ENCODE results near the gene USP32.
"Not testable (repeated sequence)": the region's sequence is repeated elsewhere in the genome, so short reads cannot be mapped to it uniquely, and the experiment has no call there.

The USP32 gene

GRCh38 chr17:60333628-60334031 lies 58.3 kb downstream of the USP32 start:
- DNase-seq (ENCODE audit: low read depth, low spot score): no peak

- not testable (repeated sequence) for DNase-seq (ENCODE audit: low read depth, low spot score)
Measured at GRCh38 chr17:60333072-60333471, 58.9 kb downstream of the USP32 start.

GRCh38 chr17:60332574-60332973 lies 59.4 kb downstream of the USP32 start:
- DNase-seq (ENCODE audit: low read depth, low spot score): no peak

GRCh38 chr17:60330731-60331130 lies 61.2 kb downstream of the USP32 start:
- no peak for DNase-seq (ENCODE audit: low read depth, low spot score)

- no peak for DNase-seq (ENCODE audit: low read depth, low spot score)
Measured at GRCh38 chr17:60328679-60329078, 63.3 kb downstream of the USP32 start.

GRCh38 chr17:60327901-60328273 lies 64.0 kb downstream of the USP32 start:
- DNase-seq (ENCODE audit: low read depth, low spot score): no peak

- DNase-seq (ENCODE audit: low read depth, low spot score): no peak
Measured at GRCh38 chr17:60327134-60327900, 64.6 kb downstream of the USP32 start.

- no peak for DNase-seq (ENCODE audit: low read depth, low spot score)
Measured at GRCh38 chr17:60326702-60327101, 65.2 kb downstream of the USP32 start.

GRCh38 chr17:60325730-60326524 lies 66.0 kb downstream of the USP32 start:
- DNase-seq (ENCODE audit: low read depth, low spot score): no peak

- DNase-seq (ENCODE audit: low read depth, low spot score): no peak
Measured at GRCh38 chr17:60323754-60324153, 68.2 kb downstream of the USP32 start.

- DNase-seq (ENCODE audit: low read depth, low spot score): no peak
Measured at GRCh38 chr17:60322056-60322387, 69.9 kb downstream of the USP32 start.

GRCh38 chr17:60321336-60322055 lies 70.4 kb downstream of the USP32 start:
- DNase-seq (ENCODE audit: low read depth, low spot score): no peak

GRCh38 chr17:60318830-60319229 lies 73.1 kb downstream of the USP32 start:
- DNase-seq (ENCODE audit: low read depth, low spot score): no peak

GRCh38 chr17:60318326-60318725 lies 73.6 kb downstream of the USP32 start:
- no peak for DNase-seq (ENCODE audit: low read depth, low spot score)

GRCh38 chr17:60315650-60316049 lies 76.3 kb downstream of the USP32 start:
- no peak for DNase-seq (ENCODE audit: low read depth, low spot score)

GRCh38 chr17:60314900-60315299 lies 77.0 kb downstream of the USP32 start:
- DNase-seq (ENCODE audit: low read depth, low spot score): not testable (repeated sequence)

GRCh38 chr17:60314423-60314822 lies 77.5 kb downstream of the USP32 start:
- DNase-seq (ENCODE audit: low read depth, low spot score): no peak

- no peak for DNase-seq (ENCODE audit: low read depth, low spot score)
Measured at GRCh38 chr17:60311936-60312335, 80.0 kb downstream of the USP32 start.

- DNase-seq (ENCODE audit: low read depth, low spot score): no peak
Measured at GRCh38 chr17:60311186-60311585, 80.7 kb downstream of the USP32 start.

GRCh38 chr17:60305141-60305540 lies 86.8 kb downstream of the USP32 start:
- DNase-seq (ENCODE audit: low read depth, low spot score): no peak

- no peak for DNase-seq (ENCODE audit: low read depth, low spot score)
Measured at GRCh38 chr17:60304502-60304901, 87.4 kb downstream of the USP32 start.

GRCh38 chr17:60303406-60304099 lies 88.4 kb downstream of the USP32 start:
- no peak for DNase-seq (ENCODE audit: low read depth, low spot score)

Data from iPS DF 19.7 (cell line).